ENCODE data around the gene JMJD1C. TPM values are rescaled to one million over a fixed set of nuclear protein-coding genes. Genes with fewer than 3 reads are reported as not detected.

The JMJD1C gene
- total RNA-seq, 4 donors from 2014 or later = 92.0 to 153 (median 124) TPM

- DNase-seq = no peak
- Histone ChIP-seq H3K27ac (no peak overlapping the region), H3K4me3 (no peak overlapping the region), H3K9me3 (no peaks in the 10 kb centered on the region), H3K27me3 (no peaks in the 10 kb centered on the region), H3K4me1 (no peaks in the 10 kb centered on the region), H3K36me3 (no peaks in the 10 kb centered on the region)
- TF ChIP-seq CTCF (IDR thresholded peaks at IDR 0.05) = no peak
- no peak for TF ChIP-seq POLR2A (IDR thresholded peaks at IDR 0.05)
Measured at GRCh38 chr10:63314020-63314419, 151.8 kb downstream of the JMJD1C start.

GRCh38 chr10:63313066-63313717 is 152.6 kb downstream of the JMJD1C start:
- Histone ChIP-seq H3K36me3 (no peaks in the 10 kb centered on the region), H3K27ac (no peak overlapping the region), H3K27me3 (no peaks in the 10 kb centered on the region), H3K9me3 (no peaks in the 10 kb centered on the region), H3K4me1 (no peaks in the 10 kb centered on the region), H3K4me3 (no peak overlapping the region)
- no peak for DNase-seq
- TF ChIP-seq CTCF (IDR thresholded peaks at IDR 0.05) = no peak
- no peak for TF ChIP-seq POLR2A (IDR thresholded peaks at IDR 0.05)

- no peak for TF ChIP-seq POLR2A (IDR thresholded peaks at IDR 0.05)
- TF ChIP-seq CTCF (IDR thresholded peaks at IDR 0.05) = no peak
- DNase-seq = no peak
- H3K36me3 ChIP-seq = no peaks in the 10 kb centered on the region
- H3K4me3 ChIP-seq = no peak overlapping the region
- H3K27ac ChIP-seq = no peak overlapping the region
- H3K27me3 ChIP-seq = no peaks in the 10 kb centered on the region
- no peaks in the 10 kb centered on the region for H3K9me3 ChIP-seq
- no peaks in the 10 kb centered on the region for H3K4me1 ChIP-seq
Measured at GRCh38 chr10:63308628-63309027, 157.1 kb downstream of the JMJD1C start.

GRCh38 chr10:63304146-63304545 is 161.6 kb downstream of the JMJD1C start:
- H3K36me3 ChIP-seq = no peaks in the 10 kb centered on the region
- no peaks in the 10 kb centered on the region for H3K4me1 ChIP-seq
- H3K9me3 ChIP-seq = no peaks in the 10 kb centered on the region
- H3K4me3 ChIP-seq = no peak overlapping the region
- no peak overlapping the region for H3K27ac ChIP-seq
- TF ChIP-seq CTCF (IDR thresholded peaks at IDR 0.05) (no peak), POLR2A (IDR thresholded peaks at IDR 0.05) (no peak)
- H3K27me3 ChIP-seq = no peaks in the 10 kb centered on the region
- DNase-seq = no peak

- H3K36me3 ChIP-seq = no peaks in the 10 kb centered on the region
- H3K4me3 ChIP-seq = no peak overlapping the region
- no peaks in the 10 kb centered on the region for H3K27me3 ChIP-seq
- H3K4me1 ChIP-seq = no peaks in the 10 kb centered on the region
- no peaks in the 10 kb centered on the region for H3K9me3 ChIP-seq
- H3K27ac ChIP-seq = no peak overlapping the region
- DNase-seq = no peak
- TF ChIP-seq CTCF (IDR thresholded peaks at IDR 0.05) (no peak), POLR2A (IDR thresholded peaks at IDR 0.05) (no peak)
Measured at GRCh38 chr10:63300801-63301200, 165.0 kb downstream of the JMJD1C start.

GRCh38 chr10:63297941-63298340 is 167.8 kb downstream of the JMJD1C start:
- Histone ChIP-seq H3K4me1 (no peaks in the 10 kb centered on the region), H3K4me3 (no peak overlapping the region), H3K27ac (no peak overlapping the region), H3K27me3 (no peaks in the 10 kb centered on the region), H3K9me3 (no peaks in the 10 kb centered on the region), H3K36me3 (no peaks in the 10 kb centered on the region)
- no peak for DNase-seq
- no peak for TF ChIP-seq POLR2A (IDR thresholded peaks at IDR 0.05)
- no peak for TF ChIP-seq CTCF (IDR thresholded peaks at IDR 0.05)
